Measurements from ENCODE around the gene APLP1.

APLP1 gene

DNA sequence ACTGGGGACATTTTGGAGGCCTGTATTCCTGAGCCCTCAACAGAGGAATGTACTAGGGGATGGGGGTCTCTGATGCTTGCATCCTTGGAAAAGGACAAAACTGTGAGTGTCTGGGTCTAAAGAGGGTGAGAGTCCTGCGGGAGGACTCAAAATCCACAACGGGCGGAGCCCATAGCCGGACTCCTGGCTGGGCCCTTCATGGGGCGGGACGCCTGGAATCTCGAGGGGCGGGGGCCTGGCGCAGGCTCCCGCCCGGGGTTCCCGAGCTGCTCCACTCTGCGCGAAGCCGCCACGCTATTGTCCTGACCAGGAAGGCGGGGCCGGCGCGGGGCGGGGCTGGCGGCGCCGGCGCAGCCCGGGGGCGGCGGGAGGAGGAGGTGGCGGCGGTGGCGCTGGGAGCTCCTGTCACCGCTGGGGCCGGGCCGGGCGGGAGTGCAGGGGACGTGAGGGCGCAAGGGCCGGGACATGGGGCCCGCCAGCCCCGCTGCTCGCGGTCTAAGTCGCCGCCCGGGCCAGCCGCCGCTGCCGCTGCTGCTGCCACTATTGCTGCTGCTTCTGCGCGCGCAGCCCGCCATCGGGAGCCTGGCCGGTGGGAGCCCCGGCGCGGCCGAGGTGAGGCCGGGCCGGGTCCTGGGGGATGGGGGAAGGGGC lies at the start of gene APLP1:
Gene APLP1 (plus strand): TSS at position 403 of the 651 bp plus-strand sequence. CDS start 63 bp downstream, at position 466.
- DNase-seq (ENCODE audit: low read depth) = no peak
- TF ChIP-seq, protein P1, sequence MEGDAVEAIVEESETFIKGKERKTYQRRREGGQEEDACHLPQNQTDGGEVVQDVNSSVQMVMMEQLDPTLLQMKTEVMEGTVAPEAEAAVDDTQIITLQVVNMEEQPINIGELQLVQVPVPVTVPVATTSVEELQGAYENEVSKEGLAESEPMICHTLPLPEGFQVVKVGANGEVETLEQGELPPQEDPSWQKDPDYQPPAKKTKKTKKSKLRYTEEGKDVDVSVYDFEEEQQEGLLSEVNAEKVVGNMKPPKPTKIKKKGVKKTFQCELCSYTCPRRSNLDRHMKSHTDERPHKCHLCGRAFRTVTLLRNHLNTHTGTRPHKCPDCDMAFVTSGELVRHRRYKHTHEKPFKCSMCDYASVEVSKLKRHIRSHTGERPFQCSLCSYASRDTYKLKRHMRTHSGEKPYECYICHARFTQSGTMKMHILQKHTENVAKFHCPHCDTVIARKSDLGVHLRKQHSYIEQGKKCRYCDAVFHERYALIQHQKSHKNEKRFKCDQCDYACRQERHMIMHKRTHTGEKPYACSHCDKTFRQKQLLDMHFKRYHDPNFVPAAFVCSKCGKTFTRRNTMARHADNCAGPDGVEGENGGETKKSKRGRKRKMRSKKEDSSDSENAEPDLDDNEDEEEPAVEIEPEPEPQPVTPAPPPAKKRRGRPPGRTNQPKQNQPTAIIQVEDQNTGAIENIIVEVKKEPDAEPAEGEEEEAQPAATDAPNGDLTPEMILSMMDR (conservative IDR thresholded peaks at IDR 0.05; ENCODE audit: control insufficient read depth, insufficient read depth, low read depth, low read length) = no peak

DNA sequence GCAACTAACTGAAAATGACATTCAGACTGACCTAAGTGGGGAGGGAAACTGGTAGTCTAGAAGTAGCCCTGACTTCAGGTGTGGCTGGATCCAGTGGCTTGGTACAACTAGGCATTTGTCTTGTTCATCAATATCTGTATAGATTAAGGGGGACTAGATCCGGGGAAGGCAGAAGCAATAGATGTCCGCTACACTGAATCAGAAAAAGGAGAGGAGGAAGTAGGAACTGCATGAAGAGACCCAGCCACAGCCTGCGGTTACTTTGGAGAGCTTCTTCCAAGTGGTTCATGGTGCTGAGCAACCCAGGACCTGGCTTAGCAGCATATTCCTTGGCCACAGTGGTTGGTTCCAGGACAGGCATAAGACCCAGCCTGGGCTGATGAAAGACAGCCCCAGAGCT lies 45.8 kb upstream of the APLP1 start:
- TF ChIP-seq, protein P1 (conservative IDR thresholded peaks at IDR 0.05; ENCODE audit: control insufficient read depth, insufficient read depth, low read depth, low read length) = no peak
- DNase-seq (ENCODE audit: low read depth) = no peak
- no peak overlapping the region for H3K4me3 ChIP-seq (ENCODE audit: control insufficient read depth, low read depth, low read length)

More for the DNA sequence above, at the start of gene APLP1:
- H3K4me3 ChIP-seq (ENCODE audit: control insufficient read depth, low read depth, low read length) = no peak within 1 kb of the TSS

GRCh38 chr19:35824150-35824549 lies 44.2 kb upstream of the APLP1 start:
- TF ChIP-seq, protein P1 (conservative IDR thresholded peaks at IDR 0.05; ENCODE audit: control insufficient read depth, insufficient read depth, low read depth, low read length) = no peak
- H3K4me3 ChIP-seq (ENCODE audit: control insufficient read depth, low read depth, low read length) = no peak overlapping the region
- DNase-seq (ENCODE audit: low read depth) = no peak

- peak; percentile 63 for DNase-seq (ENCODE audit: low read depth)
- H3K4me3 ChIP-seq (ENCODE audit: control insufficient read depth, low read depth, low read length) = no peak overlapping the region
- TF ChIP-seq, protein P1 (conservative IDR thresholded peaks at IDR 0.05; ENCODE audit: control insufficient read depth, insufficient read depth, low read depth, low read length) = no peak
These were observed 39.6 kb upstream of the APLP1 start for GRCh38 chr19:35828692-35829301.

GRCh38 chr19:35830986-35831385 lies 37.4 kb upstream of the APLP1 start:
- TF ChIP-seq, protein P1 (conservative IDR thresholded peaks at IDR 0.05; ENCODE audit: control insufficient read depth, insufficient read depth, low read depth, low read length) = no peak
- DNase-seq (ENCODE audit: low read depth) = no peak
- H3K4me3 ChIP-seq (ENCODE audit: control insufficient read depth, low read depth, low read length) = no peak overlapping the region

DNA sequence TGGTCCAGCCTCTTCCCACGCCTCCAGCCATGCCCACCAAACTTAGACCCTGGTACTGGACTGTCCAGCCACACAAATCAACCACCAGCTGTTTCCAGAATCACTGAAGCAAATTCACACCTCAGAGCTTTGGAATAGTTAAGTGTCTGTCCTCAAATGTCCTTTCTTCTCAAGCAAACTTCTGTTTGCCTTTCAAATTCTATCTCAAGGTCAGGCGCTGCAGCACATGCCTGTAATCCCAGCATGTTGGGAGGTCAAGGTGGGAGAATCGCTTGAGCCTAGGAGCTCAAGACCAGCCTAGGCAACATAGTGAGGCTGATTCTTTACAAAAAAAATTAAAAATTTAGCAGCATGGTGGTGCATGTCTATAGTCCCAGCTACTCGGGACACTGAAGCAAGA lies 36.3 kb upstream of the APLP1 start:
- DNase-seq (ENCODE audit: low read depth) = no peak
- TF ChIP-seq, protein P1 (conservative IDR thresholded peaks at IDR 0.05; ENCODE audit: control insufficient read depth, insufficient read depth, low read depth, low read length) = no peak
- H3K4me3 ChIP-seq (ENCODE audit: control insufficient read depth, low read depth, low read length) = no peak overlapping the region

All from fibroblast of mammary gland (primary cell).